OCI-LY7 (cell line): Measurements from ENCODE around the gene FBXL14. TPM values are rescaled to one million over a fixed set of nuclear protein-coding genes. Genes with fewer than 3 reads are reported as not detected.

Experiments used
- BruUV-seq: library from RNA; stranded (reverse); fragments of 400-500 nt; replicated peaks from 2 replicates; lab custom pipeline; 2021; lab: Mats Ljungman, UMichigan
- CTCF ChIA-PET: fragments of 300-600 bp; sonication (Branson Sonifier 250); formaldehyde crosslinking; loops from one replicate; lab custom pipeline; 2022; ENCODE audit warnings: antibody characterized with exemption; ENCODE audit not compliant: unreplicated experiment; lab: Charles Lee
- POLR2A ChIA-PET: fragments of 300-600 bp; sonication (Branson Sonifier 250); formaldehyde crosslinking; loops from one replicate; lab custom pipeline; 2022; ENCODE audit warnings: antibody characterized with exemption; lab: Charles Lee
- DNase-seq: peaks from one replicate; pipeline ENCODE4 v3.0.0-alpha.2; 2015; ENCODE audit warnings: low spot score
- H2AFZ ChIP-seq: fragments of 200-600 bp; sonication (generic), shearing (Covaris generic); 2 replicates; pipeline ENCODE4 v1.6.1; 2014; ENCODE audit warnings: mild to moderate bottlenecking, antibody characterized with exemption, low read length, moderate library complexity
- H3K27ac ChIP-seq: fragments of 200-600 bp; sonication (generic); 2 replicates; pipeline ENCODE4 v1.5.1; 2014; ENCODE audit warnings: mixed run types, low read depth, mild to moderate bottlenecking, moderate library complexity, low read length, inconsistent platforms; ENCODE audit not compliant: poor library complexity, severe bottlenecking
- H3K36me3 ChIP-seq: fragments of 200-600 bp; sonication (generic); 2 replicates; pipeline ENCODE4 v1.6.1; 2014; ENCODE audit warnings: mild to moderate bottlenecking, antibody characterized with exemption, low read length, moderate library complexity, mixed read lengths; ENCODE audit not compliant: insufficient read depth
- H3K4me1 ChIP-seq: fragments of 200-600 bp; sonication (generic); 2 replicates; pipeline ENCODE4 v1.5.1; 2014; ENCODE audit warnings: mild to moderate bottlenecking, low read length; ENCODE audit not compliant: insufficient read depth, poor library complexity, severe bottlenecking
- H3K4me2 ChIP-seq: fragments of 200-600 bp; sonication (generic); 2 replicates; pipeline ENCODE4 v1.6.1; 2014; ENCODE audit warnings: mild to moderate bottlenecking, low read length
- H3K4me3 ChIP-seq: fragments of 200-600 bp; sonication (generic); 2 replicates; pipeline ENCODE4 v1.5.1; 2014; ENCODE audit warnings: mild to moderate bottlenecking, low read depth, low read length; ENCODE audit not compliant: poor library complexity, severe bottlenecking
- H3K79me2 ChIP-seq: fragments of 200-600 bp; sonication (generic); 2 replicates; pipeline ENCODE4 v1.6.1; 2016; ENCODE audit warnings: low read depth, mild to moderate bottlenecking, low read length, moderate library complexity, mixed read lengths; ENCODE audit not compliant: insufficient read depth
- H3K9me2 ChIP-seq: fragments of 200-600 bp; sonication (generic); 2 replicates; pipeline ENCODE4 v1.6.1; 2016; ENCODE audit warnings: mild to moderate bottlenecking, low read length, mixed read lengths; ENCODE audit not compliant: insufficient read depth
- H3K9me3 ChIP-seq: fragments of 200-600 bp; sonication (generic); 2 replicates; pipeline ENCODE4 v1.6.1; 2014; ENCODE audit warnings: mild to moderate bottlenecking, mixed run types, low read length, mixed read lengths
- H4K20me1 ChIP-seq: fragments of 200-600 bp; sonication (generic); 2 replicates; pipeline ENCODE4 v1.6.1; 2014; ENCODE audit warnings: mild to moderate bottlenecking, antibody characterized with exemption, low read length, moderate library complexity, mixed read lengths; ENCODE audit not compliant: insufficient read depth
- CTCF ChIP-seq: fragments of 200-600 bp; sonication (generic); conservative IDR thresholded peaks from 2 replicates; pipeline ENCODE4 v1.5.1; 2014; ENCODE audit warnings: mild to moderate bottlenecking, antibody characterized with exemption, low read length, moderate library complexity, mixed read lengths
- EZH2phosphoT487 ChIP-seq: fragments of 200-600 bp; sonication (generic); IDR thresholded peaks from 2 replicates; pipeline ENCODE4 v1.6.1; 2018; ENCODE audit warnings: low read depth, borderline replicate concordance, mild to moderate bottlenecking, mixed run types, antibody characterized with exemption, low read length, moderate library complexity, mixed read lengths
- intact Hi-C: fragments of 100-400 bp; cut with micrococcal nuclease; formaldehyde crosslinking; loops from one replicate; pipeline ENCODE4 v1.10.0; 2022; ENCODE audit not compliant: unreplicated experiment
- total RNA-seq, 2 experiments: library from RNA; depleted of rRNA in 1 of 2; stranded (reverse); fragments of >200 nt in 1 of 2; shearing (Covaris generic) in 1 of 2; gene quantifications; 2 replicates each; pipeline ENCODE4 v1.2.3, GENCODE V29; 2014 to 2022

The FBXL14 gene
- total RNA-seq, 2 experiments from 2014 or later: 33.4 to 45.5 TPM

- H3K4me1 ChIP-seq: no peaks in the 10 kb centered on the region
- ChIA-PET CTCF (interaction anchor here (0.5 kb wide), 1 partner anchor 1657 kb away, joined by 3 read pairs; no protein-coding TSS in a partner anchor), POLR2A (interaction anchor here (0.6 kb wide), 1 partner anchor 179 kb away, joined by 9 read pairs; no protein-coding TSS in a partner anchor)
- H3K36me3 ChIP-seq: no peaks in the 10 kb centered on the region
- no peaks in the 10 kb centered on the region for H4K20me1 ChIP-seq
- no peaks in the 10 kb centered on the region for H3K9me2 ChIP-seq
- no peak overlapping the region for H3K4me2 ChIP-seq
- no peak overlapping the region for H3K4me3 ChIP-seq
- H2AFZ ChIP-seq: no peak overlapping the region
- DNase-seq: no peak
- TF ChIP-seq CTCF (no peak), EZH2phosphoT487 (no peak)
- intact Hi-C loops: no loop called here
- no peaks in the 10 kb centered on the region for H3K79me2 ChIP-seq
- BruUV-seq: no TSS peak
- H3K9me3 ChIP-seq: no peaks in the 10 kb centered on the region
- no peak overlapping the region for H3K27ac ChIP-seq
These were observed 48.7 kb upstream of the FBXL14 start for GRCh38 chr12:1643043-1643442.

- BruUV-seq: no TSS peak
- no peaks in the 10 kb centered on the region for H3K36me3 ChIP-seq
- H3K4me1 ChIP-seq: no peaks in the 10 kb centered on the region
- no peak overlapping the region for H3K4me2 ChIP-seq
- TF ChIP-seq CTCF (no peak), EZH2phosphoT487 (no peak)
- no peaks in the 10 kb centered on the region for H3K9me2 ChIP-seq
- no peak overlapping the region for H2AFZ ChIP-seq
- no peak for DNase-seq
- H4K20me1 ChIP-seq: no peaks in the 10 kb centered on the region
- no peaks in the 10 kb centered on the region for H3K9me3 ChIP-seq
- H3K79me2 ChIP-seq: no peaks in the 10 kb centered on the region
- intact Hi-C loops: no loop called here
- ChIA-PET CTCF (interaction anchor here (0.5 kb wide), 1 partner anchor 1657 kb away, joined by 3 read pairs; no protein-coding TSS in a partner anchor), POLR2A (interaction anchor here (0.6 kb wide), 1 partner anchor 178 kb away, joined by 9 read pairs; no protein-coding TSS in a partner anchor)
- no peak overlapping the region for H3K4me3 ChIP-seq
- no peak overlapping the region for H3K27ac ChIP-seq
These were observed 48.1 kb upstream of the FBXL14 start for GRCh38 chr12:1642513-1642912.

- Histone ChIP-seq H3K4me3 (no peak overlapping the region), H3K4me2 (no peak overlapping the region), H4K20me1 (no peaks in the 10 kb centered on the region), H3K36me3 (no peaks in the 10 kb centered on the region), H2AFZ (no peak overlapping the region), H3K79me2 (no peaks in the 10 kb centered on the region), H3K27ac (no peak overlapping the region), H3K9me3 (no peaks in the 10 kb centered on the region), H3K4me1 (no peaks in the 10 kb centered on the region), H3K9me2 (no peaks in the 10 kb centered on the region)
- BruUV-seq: no TSS peak
- intact Hi-C loops: no loop called here
- ChIA-PET CTCF (no interaction called here), POLR2A (interaction anchor here (0.6 kb wide), 1 partner anchor 21 kb away, joined by 3 read pairs; no protein-coding TSS in a partner anchor)
- TF ChIP-seq CTCF (no peak), EZH2phosphoT487 (no peak)
- DNase-seq: no peak
These were observed 46.2 kb upstream of the FBXL14 start for GRCh38 chr12:1640328-1641234.
